Measurements from ENCODE around the gene RPA3.

The RPA3 gene

DNA sequence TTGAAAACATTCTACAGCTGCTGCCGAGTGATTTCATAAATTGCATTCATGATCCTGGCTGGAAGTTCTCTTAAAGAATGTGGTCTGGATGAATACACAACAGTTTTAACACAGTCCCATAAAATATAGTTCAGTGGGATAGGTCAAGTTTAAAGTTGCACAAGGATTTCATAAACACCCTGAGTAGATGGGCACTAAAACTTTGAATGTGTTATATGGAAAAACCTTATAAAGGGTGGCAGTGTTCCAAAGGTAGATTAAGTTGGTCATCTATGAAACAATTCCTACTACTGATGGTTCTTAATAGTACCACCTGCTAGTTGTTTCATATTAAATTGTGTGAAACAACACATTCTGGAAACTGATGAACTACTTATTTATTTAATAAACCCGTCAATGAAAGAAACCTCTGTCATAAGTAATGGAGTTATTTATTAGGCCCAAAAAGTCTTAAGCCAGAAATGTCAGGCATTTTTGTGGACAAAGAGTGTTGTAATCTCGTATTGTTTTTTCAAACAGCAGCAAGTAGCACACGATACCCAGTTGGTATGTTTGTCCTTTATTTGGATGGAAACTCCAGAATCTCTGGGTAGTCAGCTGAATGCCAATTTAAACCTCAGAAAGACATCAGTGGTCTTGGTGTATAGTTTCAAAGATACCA, 14.3 kb upstream of the RPA3 start:
- H3K36me3 ChIP-seq (ENCODE audit: control insufficient read depth in 4 of 4, insufficient read depth in 4 of 4, low read length in 3 of 4), result no peaks in the 10 kb centered on the region
- ChIA-PET CTCF (no interaction called here), POLR2A (no interaction called here)
- 100% methylated on average over 2 of the region's 4 CpGs for WGBS (ENCODE audit: insufficient coverage)
- H3K9me3 ChIP-seq (ENCODE audit: control extremely low read depth in 1 of 5, control insufficient read depth in 4 of 5, insufficient read depth in 2 of 5, low read depth in 1 of 5, low read length in 4 of 5), result no peaks in the 10 kb centered on the region
- no peak overlapping the region for H3K27ac ChIP-seq (ENCODE audit: insufficient read depth in 1 of 2, low read depth in 1 of 2, low read length in 2 of 2, poor library complexity in 1 of 2, severe bottlenecking in 2 of 2)
- no peaks in the 10 kb centered on the region for H3K4me1 ChIP-seq (ENCODE audit: control extremely low read depth in 1 of 4, control insufficient read depth in 4 of 4, insufficient read depth in 4 of 4, low read length in 3 of 4)
- H3K4me3 ChIP-seq (ENCODE audit: control insufficient read depth in 1 of 7, extremely low read depth in 1 of 7, insufficient read depth in 4 of 7, low read depth in 2 of 7, low read length in 6 of 7), result no peak overlapping the region
- no peaks in the 10 kb centered on the region for H3K27me3 ChIP-seq (replicated peaks in 2 of 5; ENCODE audit: control insufficient read depth in 4 of 5, insufficient read depth in 5 of 5, low read length in 4 of 5)
- no peak for DNase-seq

DNA sequence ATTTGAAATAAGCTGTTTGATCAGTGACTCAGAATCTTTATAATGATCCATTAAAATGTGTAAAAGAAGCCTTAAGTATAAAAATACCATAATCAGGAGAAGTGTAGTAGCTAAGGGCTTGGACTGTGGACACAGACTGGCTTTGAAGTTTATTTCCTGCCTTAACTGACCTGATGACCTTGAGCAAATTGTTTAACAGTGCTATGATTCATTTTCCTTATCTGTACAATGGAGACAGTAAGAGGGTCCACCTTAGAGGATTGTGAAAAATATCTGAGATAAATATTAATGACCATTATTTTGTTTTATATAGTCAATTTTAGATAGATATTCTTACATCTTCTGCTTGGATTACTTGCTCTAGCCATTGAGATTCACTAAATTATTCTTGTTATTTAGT, 13.3 kb upstream of the RPA3 start:
- no peaks in the 10 kb centered on the region for H3K4me1 ChIP-seq (ENCODE audit: control extremely low read depth in 1 of 4, control insufficient read depth in 4 of 4, insufficient read depth in 4 of 4, low read length in 3 of 4)
- no peak for DNase-seq
- no peaks in the 10 kb centered on the region for H3K36me3 ChIP-seq (ENCODE audit: control insufficient read depth in 4 of 4, insufficient read depth in 4 of 4, low read length in 3 of 4)
- H3K27ac ChIP-seq (ENCODE audit: insufficient read depth in 1 of 2, low read depth in 1 of 2, low read length in 2 of 2, poor library complexity in 1 of 2, severe bottlenecking in 2 of 2), result no peak overlapping the region
- H3K4me3 ChIP-seq (ENCODE audit: control insufficient read depth in 1 of 7, extremely low read depth in 1 of 7, insufficient read depth in 4 of 7, low read depth in 2 of 7, low read length in 6 of 7), result no peak overlapping the region
- POLR2A ChIA-PET, result interaction anchor here (0.7 kb wide), 1 partner anchor 8 kb away, joined by 7 read pairs; no protein-coding TSS in a partner anchor
- H3K27me3 ChIP-seq (replicated peaks in 2 of 5; ENCODE audit: control insufficient read depth in 4 of 5, insufficient read depth in 5 of 5, low read length in 4 of 5), result no peaks in the 10 kb centered on the region
- no peaks in the 10 kb centered on the region for H3K9me3 ChIP-seq (ENCODE audit: control extremely low read depth in 1 of 5, control insufficient read depth in 4 of 5, insufficient read depth in 2 of 5, low read depth in 1 of 5, low read length in 4 of 5)
- CTCF ChIA-PET, result no interaction called here

DNA sequence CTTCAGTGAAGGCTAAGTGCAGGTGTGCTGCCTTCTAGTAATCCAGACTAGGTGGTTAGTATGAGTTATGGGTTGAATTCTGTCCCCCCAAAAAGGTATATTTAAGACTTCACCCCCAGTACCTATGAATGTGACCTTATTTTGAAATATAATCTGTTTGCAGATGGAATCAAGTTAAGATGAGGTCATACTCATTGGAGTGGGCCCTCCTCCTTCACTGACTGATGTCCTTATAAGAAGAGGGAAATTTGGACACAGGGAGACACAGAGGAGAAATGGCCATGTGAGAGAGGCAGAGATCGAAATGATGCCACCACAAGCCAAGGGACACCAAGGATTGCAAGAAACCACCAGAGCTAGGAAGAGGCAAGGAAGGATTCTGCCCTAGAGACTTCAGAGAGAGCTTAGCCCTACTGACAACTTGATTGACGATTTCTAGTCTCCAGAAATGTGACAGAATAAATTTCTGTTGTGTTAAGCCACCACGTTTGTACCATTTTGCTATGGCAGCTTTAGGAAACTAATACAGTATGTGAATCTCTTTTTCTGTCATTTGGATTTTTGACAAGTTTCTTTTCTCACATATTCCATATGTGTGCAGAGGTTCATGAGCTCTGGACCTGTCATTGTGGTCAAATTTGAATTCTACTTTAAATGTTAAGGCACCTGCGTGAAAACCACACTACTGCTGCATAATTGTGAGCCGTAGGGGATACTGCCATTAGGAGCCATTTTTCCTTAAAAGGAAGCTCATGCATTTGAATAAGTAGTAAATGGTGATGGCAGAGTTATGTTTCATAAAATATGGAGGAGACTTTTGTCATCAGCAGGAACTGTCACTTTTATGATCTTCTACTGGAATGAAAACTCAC, 2.6 kb upstream of the RPA3 start:
- H3K27ac ChIP-seq (ENCODE audit: insufficient read depth in 1 of 2, low read depth in 1 of 2, low read length in 2 of 2, poor library complexity in 1 of 2, severe bottlenecking in 2 of 2), result no peak overlapping the region
- H3K27me3 ChIP-seq (replicated peaks in 2 of 5; ENCODE audit: control insufficient read depth in 4 of 5, insufficient read depth in 5 of 5, low read length in 4 of 5), result no peaks in the 10 kb centered on the region
- H3K4me1 ChIP-seq (ENCODE audit: control extremely low read depth in 1 of 4, control insufficient read depth in 4 of 4, insufficient read depth in 4 of 4, low read length in 3 of 4), result peaks cover 0 to 1% (median 0%) of the 10 kb centered on the region in 4 experiments
- H3K36me3 ChIP-seq (ENCODE audit: control insufficient read depth in 4 of 4, insufficient read depth in 4 of 4, low read length in 3 of 4), result no peaks in the 10 kb centered on the region
- H3K4me3 ChIP-seq (ENCODE audit: control insufficient read depth in 1 of 7, extremely low read depth in 1 of 7, insufficient read depth in 4 of 7, low read depth in 2 of 7, low read length in 6 of 7), result no peak overlapping the region
- 100% methylated on average over 4 of the region's 5 CpGs for WGBS (ENCODE audit: insufficient coverage)
- CTCF ChIA-PET, result interaction anchor here (0.9 kb wide), 1 partner anchor 31 kb away, joined by 3 read pairs; no protein-coding TSS in a partner anchor
- no peak for DNase-seq
- H3K9me3 ChIP-seq (ENCODE audit: control extremely low read depth in 1 of 5, control insufficient read depth in 4 of 5, insufficient read depth in 2 of 5, low read depth in 1 of 5, low read length in 4 of 5), result no peaks in the 10 kb centered on the region
- POLR2A ChIA-PET, result no interaction called here

DNA sequence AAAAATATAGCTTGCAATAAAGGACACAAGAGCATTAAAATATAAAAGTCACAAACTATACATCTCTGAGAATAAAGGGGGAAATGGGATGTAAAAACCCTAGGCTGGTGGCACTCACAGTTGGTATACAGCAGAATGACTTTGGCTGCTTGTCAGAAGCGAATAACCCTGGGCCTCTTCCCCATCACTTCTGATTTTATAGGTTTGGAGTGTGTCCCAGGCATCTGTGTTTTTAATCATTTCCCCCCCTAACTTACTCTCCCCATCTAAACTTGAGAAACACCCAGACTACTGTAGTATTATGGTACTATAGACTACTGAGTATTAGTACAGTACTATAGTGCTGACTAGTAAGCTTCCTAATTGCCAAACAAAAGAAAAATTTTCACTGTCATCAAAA, 1.8 kb upstream of the RPA3 start:
- Histone ChIP-seq H3K27ac (ENCODE audit: insufficient read depth in 1 of 2, low read depth in 1 of 2, low read length in 2 of 2, poor library complexity in 1 of 2, severe bottlenecking in 2 of 2) (no peak overlapping the region), H3K27me3 (replicated peaks in 2 of 5; ENCODE audit: control insufficient read depth in 4 of 5, insufficient read depth in 5 of 5, low read length in 4 of 5) (no peaks in the 10 kb centered on the region), H3K4me3 (ENCODE audit: control insufficient read depth in 1 of 7, extremely low read depth in 1 of 7, insufficient read depth in 4 of 7, low read depth in 2 of 7, low read length in 6 of 7) (no peak overlapping the region), H3K36me3 (ENCODE audit: control insufficient read depth in 4 of 4, insufficient read depth in 4 of 4, low read length in 3 of 4) (no peaks in the 10 kb centered on the region), H3K9me3 (ENCODE audit: control extremely low read depth in 1 of 5, control insufficient read depth in 4 of 5, insufficient read depth in 2 of 5, low read depth in 1 of 5, low read length in 4 of 5) (no peaks in the 10 kb centered on the region), H3K4me1 (ENCODE audit: control extremely low read depth in 1 of 4, control insufficient read depth in 4 of 4, insufficient read depth in 4 of 4, low read length in 3 of 4) (peaks cover 0 to 1% (median 0%) of the 10 kb centered on the region in 4 experiments)
- ChIA-PET POLR2A (no interaction called here), CTCF (no interaction called here)
- DNase-seq, result no peak
- WGBS (ENCODE audit: insufficient coverage), result no CpG with 5 or more reads among the region's 1 CpG

DNA sequence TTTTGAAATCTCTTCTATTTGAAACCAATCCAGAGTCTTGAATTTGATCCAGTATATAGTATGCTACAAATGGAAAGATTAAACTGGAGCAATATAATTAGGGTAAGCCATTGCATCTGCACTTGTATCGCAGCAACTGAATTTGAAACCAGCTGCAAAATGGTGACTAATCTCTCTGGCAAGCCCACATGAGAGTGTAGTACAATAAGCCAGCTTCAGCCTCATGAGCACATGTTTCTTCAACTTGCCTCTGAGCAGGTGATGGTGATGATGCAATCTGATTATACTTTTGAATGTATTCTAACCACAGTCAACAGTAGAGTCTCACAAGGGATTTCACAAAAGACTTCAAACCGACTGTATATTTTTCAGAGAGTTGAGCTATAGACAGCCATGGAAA, 829 bp upstream of the RPA3 start:
- H3K4me1 ChIP-seq (ENCODE audit: control extremely low read depth in 1 of 4, control insufficient read depth in 4 of 4, insufficient read depth in 4 of 4, low read length in 3 of 4), result peaks cover 0 to 1% (median 0%) of the 10 kb centered on the region in 4 experiments
- no peaks in the 10 kb centered on the region for H3K9me3 ChIP-seq (ENCODE audit: control extremely low read depth in 1 of 5, control insufficient read depth in 4 of 5, insufficient read depth in 2 of 5, low read depth in 1 of 5, low read length in 4 of 5)
- ChIA-PET CTCF (interaction anchor here (1.3 kb wide), 1 partner anchor 10 kb away, joined by 3 read pairs; no protein-coding TSS in a partner anchor), POLR2A (no interaction called here)
- H3K36me3 ChIP-seq (ENCODE audit: control insufficient read depth in 4 of 4, insufficient read depth in 4 of 4, low read length in 3 of 4), result no peaks in the 10 kb centered on the region
- DNase-seq, result peak in 2 of 3 donors; percentile 47 to 55
- H3K27me3 ChIP-seq (replicated peaks in 2 of 5; ENCODE audit: control insufficient read depth in 4 of 5, insufficient read depth in 5 of 5, low read length in 4 of 5), result no peaks in the 10 kb centered on the region
- H3K27ac ChIP-seq (ENCODE audit: insufficient read depth in 1 of 2, low read depth in 1 of 2, low read length in 2 of 2, poor library complexity in 1 of 2, severe bottlenecking in 2 of 2), result no peak overlapping the region
- H3K4me3 ChIP-seq (ENCODE audit: control insufficient read depth in 1 of 7, extremely low read depth in 1 of 7, insufficient read depth in 4 of 7, low read depth in 2 of 7, low read length in 6 of 7), result no peak overlapping the region
- 100% methylated on average over 1 of the region's 2 CpGs for WGBS (ENCODE audit: insufficient coverage)

DNA sequence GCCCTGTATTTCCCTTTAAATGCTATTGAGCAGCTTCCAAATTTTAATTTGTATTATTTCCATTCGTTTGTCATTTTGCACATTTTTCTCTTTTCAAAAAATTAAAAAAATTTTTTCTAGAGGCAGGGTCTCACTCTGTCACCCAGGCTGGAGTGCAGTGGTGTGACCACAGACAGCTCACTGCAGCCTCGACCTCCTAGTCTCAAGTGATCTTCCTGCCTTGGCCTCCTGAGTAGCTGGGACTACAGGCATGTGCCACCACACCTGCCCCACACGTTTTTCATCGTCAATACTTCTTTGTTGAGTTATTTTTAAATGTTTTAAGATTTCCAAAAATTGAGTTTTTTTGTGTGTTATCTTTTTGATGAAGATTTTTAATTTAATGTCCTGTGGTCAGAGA, 4.7 kb downstream of the RPA3 start:
- ChIA-PET POLR2A (no interaction called here), CTCF (interaction anchor here (1.2 kb wide), 1 partner anchor 10 kb away, joined by 3 read pairs; no protein-coding TSS in a partner anchor)
- no peak overlapping the region for H3K27ac ChIP-seq (ENCODE audit: insufficient read depth in 1 of 2, low read depth in 1 of 2, low read length in 2 of 2, poor library complexity in 1 of 2, severe bottlenecking in 2 of 2)
- no peaks in the 10 kb centered on the region for H3K36me3 ChIP-seq (ENCODE audit: control insufficient read depth in 4 of 4, insufficient read depth in 4 of 4, low read length in 3 of 4)
- no peaks in the 10 kb centered on the region for H3K9me3 ChIP-seq (ENCODE audit: control extremely low read depth in 1 of 5, control insufficient read depth in 4 of 5, insufficient read depth in 2 of 5, low read depth in 1 of 5, low read length in 4 of 5)
- H3K4me3 ChIP-seq (ENCODE audit: control insufficient read depth in 1 of 7, extremely low read depth in 1 of 7, insufficient read depth in 4 of 7, low read depth in 2 of 7, low read length in 6 of 7), result no peak overlapping the region
- DNase-seq, result no peak
- no peaks in the 10 kb centered on the region for H3K27me3 ChIP-seq (replicated peaks in 2 of 5; ENCODE audit: control insufficient read depth in 4 of 5, insufficient read depth in 5 of 5, low read length in 4 of 5)
- peaks cover 0 to 2% (median under 1%) of the 10 kb centered on the region in 4 experiments for H3K4me1 ChIP-seq (ENCODE audit: control extremely low read depth in 1 of 4, control insufficient read depth in 4 of 4, insufficient read depth in 4 of 4, low read length in 3 of 4)
- WGBS (ENCODE audit: insufficient coverage), result 96% methylated on average over 2 of the region's 4 CpGs

DNA sequence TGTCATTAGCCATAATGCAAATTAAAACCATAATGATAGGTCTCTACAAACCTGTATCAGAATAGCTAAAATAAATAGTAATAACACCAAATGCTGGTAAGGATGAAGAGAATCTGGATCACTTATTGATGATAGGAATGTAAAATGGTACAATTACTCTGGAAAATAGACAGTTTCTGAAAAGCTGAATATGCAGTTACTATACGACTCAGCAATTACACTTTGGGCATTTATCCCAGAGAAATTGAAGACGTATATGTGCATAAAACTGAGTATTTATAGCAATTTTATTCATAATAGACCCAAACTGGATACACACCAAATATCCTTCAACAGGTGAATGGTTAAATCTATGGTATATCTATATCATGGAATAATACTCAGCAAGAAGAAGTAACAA, 7.9 kb downstream of the RPA3 start:
- peaks cover 0 to 2% (median under 1%) of the 10 kb centered on the region in 4 experiments for H3K4me1 ChIP-seq (ENCODE audit: control extremely low read depth in 1 of 4, control insufficient read depth in 4 of 4, insufficient read depth in 4 of 4, low read length in 3 of 4)
- H3K9me3 ChIP-seq (ENCODE audit: control extremely low read depth in 1 of 5, control insufficient read depth in 4 of 5, insufficient read depth in 2 of 5, low read depth in 1 of 5, low read length in 4 of 5), result no peaks in the 10 kb centered on the region
- no peak overlapping the region for H3K4me3 ChIP-seq (ENCODE audit: control insufficient read depth in 1 of 7, extremely low read depth in 1 of 7, insufficient read depth in 4 of 7, low read depth in 2 of 7, low read length in 6 of 7)
- H3K36me3 ChIP-seq (ENCODE audit: control insufficient read depth in 4 of 4, insufficient read depth in 4 of 4, low read length in 3 of 4), result no peaks in the 10 kb centered on the region
- no peak overlapping the region for H3K27ac ChIP-seq (ENCODE audit: insufficient read depth in 1 of 2, low read depth in 1 of 2, low read length in 2 of 2, poor library complexity in 1 of 2, severe bottlenecking in 2 of 2)
- WGBS (ENCODE audit: insufficient coverage), result no CpG with 5 or more reads among the region's 2 CpGs
- no peaks in the 10 kb centered on the region for H3K27me3 ChIP-seq (replicated peaks in 2 of 5; ENCODE audit: control insufficient read depth in 4 of 5, insufficient read depth in 5 of 5, low read length in 4 of 5)
- POLR2A ChIA-PET, result no interaction called here
- CTCF ChIA-PET, result no interaction called here
- no peak for DNase-seq
